ENCODE measurements around the gene LHFPL6. TPM values are rescaled to one million over a fixed set of nuclear protein-coding genes. Genes with fewer than 3 reads are reported as not detected.
A peak's percentile ranks its signal among the peaks of the same experiment; 100 is the strongest.

LHFPL6 gene
- total RNA-seq, 1 donor from 2014 or later: 38.5 TPM

DNA sequence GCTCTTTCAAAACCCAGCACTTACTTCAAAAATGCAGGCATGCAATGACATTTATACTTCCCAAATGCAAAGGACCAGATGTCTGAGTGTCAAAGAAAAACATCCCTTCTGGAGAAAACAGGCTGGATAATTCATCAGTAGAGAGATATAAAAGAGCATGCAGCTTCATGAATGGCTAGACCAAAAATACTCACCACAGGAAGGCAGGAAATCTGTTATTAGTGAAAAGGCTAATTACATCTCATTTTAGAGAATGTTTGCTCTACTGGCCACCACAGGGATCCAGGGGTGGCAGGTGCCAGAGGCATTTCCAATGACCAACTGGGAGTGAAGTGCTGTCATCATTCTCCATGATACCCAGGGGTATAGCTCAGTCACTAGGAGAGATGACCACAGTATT, 106.5 kb downstream of the LHFPL6 start:
- Mint-ChIP-seq H3K9me3 (ENCODE audit: unreplicated experiment) (no peaks in the 10 kb centered on the region), H3K4me3 (ENCODE audit: unreplicated experiment) (no peak overlapping the region), H3K27ac (ENCODE audit: unreplicated experiment) (no peak overlapping the region), H3K27me3 (ENCODE audit: unreplicated experiment) (no peaks in the 10 kb centered on the region), H3K4me1 (ENCODE audit: unreplicated experiment) (peaks cover 3% of the 10 kb centered on the region), H3K36me3 (ENCODE audit: low read depth, unreplicated experiment) (no peaks in the 10 kb centered on the region)
- no peak for DNase-seq (ENCODE audit: low spot score)
- TF ChIP-seq, protein P1, sequence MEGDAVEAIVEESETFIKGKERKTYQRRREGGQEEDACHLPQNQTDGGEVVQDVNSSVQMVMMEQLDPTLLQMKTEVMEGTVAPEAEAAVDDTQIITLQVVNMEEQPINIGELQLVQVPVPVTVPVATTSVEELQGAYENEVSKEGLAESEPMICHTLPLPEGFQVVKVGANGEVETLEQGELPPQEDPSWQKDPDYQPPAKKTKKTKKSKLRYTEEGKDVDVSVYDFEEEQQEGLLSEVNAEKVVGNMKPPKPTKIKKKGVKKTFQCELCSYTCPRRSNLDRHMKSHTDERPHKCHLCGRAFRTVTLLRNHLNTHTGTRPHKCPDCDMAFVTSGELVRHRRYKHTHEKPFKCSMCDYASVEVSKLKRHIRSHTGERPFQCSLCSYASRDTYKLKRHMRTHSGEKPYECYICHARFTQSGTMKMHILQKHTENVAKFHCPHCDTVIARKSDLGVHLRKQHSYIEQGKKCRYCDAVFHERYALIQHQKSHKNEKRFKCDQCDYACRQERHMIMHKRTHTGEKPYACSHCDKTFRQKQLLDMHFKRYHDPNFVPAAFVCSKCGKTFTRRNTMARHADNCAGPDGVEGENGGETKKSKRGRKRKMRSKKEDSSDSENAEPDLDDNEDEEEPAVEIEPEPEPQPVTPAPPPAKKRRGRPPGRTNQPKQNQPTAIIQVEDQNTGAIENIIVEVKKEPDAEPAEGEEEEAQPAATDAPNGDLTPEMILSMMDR (IDR thresholded peaks at IDR 0.05; ENCODE audit: unreplicated experiment): no peak

DNA sequence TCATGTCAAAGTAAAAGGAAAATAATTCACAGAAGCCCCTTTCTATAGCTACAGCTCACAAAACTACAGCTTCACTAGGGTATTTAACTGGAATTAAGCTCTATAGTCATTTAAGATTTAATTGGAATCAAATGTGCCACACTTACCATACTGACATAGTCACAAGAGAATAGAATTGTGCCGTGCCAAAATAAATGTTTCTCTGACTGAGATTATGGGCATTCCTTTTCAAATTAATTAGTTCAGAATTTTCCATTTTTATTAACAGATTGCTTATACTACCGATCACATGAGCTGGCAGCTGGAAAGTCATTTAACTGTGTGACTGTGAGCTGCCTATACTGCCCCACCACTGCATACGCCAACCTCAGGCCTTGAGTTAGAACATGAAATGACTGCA, 108.4 kb downstream of the LHFPL6 start:
- Mint-ChIP-seq H3K27me3 (ENCODE audit: unreplicated experiment) (no peaks in the 10 kb centered on the region), H3K9me3 (ENCODE audit: unreplicated experiment) (no peaks in the 10 kb centered on the region), H3K27ac (ENCODE audit: unreplicated experiment) (no peak overlapping the region), H3K4me1 (ENCODE audit: unreplicated experiment) (peaks cover 20% of the 10 kb centered on the region), H3K4me3 (ENCODE audit: unreplicated experiment) (no peak overlapping the region), H3K36me3 (ENCODE audit: low read depth, unreplicated experiment) (no peaks in the 10 kb centered on the region)
- no peak for DNase-seq (ENCODE audit: low spot score)
- TF ChIP-seq, protein P1 (IDR thresholded peaks at IDR 0.05; ENCODE audit: unreplicated experiment): no peak

DNA sequence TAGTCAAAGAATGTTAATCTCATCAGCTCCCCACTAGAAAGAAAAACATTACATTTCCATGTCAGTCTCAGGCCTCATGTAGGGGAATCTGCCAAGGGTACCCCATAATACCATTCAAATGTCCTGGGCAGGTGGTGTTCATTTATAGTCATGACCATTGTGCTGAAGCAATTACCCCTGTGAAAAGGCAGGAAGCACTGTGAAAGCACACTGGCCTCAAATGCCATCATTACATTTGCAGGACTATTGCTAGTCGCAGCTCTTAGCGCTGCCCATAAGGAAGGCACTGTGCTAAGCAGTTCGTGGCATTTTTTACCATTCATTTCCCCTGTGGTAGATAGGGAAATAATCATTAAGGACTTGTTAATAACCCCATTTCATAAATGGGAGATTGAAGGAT, 109.0 kb downstream of the LHFPL6 start:
- Mint-ChIP-seq H3K9me3 (ENCODE audit: unreplicated experiment) (no peaks in the 10 kb centered on the region), H3K4me3 (ENCODE audit: unreplicated experiment) (no peak overlapping the region), H3K4me1 (ENCODE audit: unreplicated experiment) (peaks cover 20% of the 10 kb centered on the region), H3K27ac (ENCODE audit: unreplicated experiment) (no peak overlapping the region), H3K27me3 (ENCODE audit: unreplicated experiment) (no peaks in the 10 kb centered on the region), H3K36me3 (ENCODE audit: low read depth, unreplicated experiment) (no peaks in the 10 kb centered on the region)
- TF ChIP-seq, protein P1 (IDR thresholded peaks at IDR 0.05; ENCODE audit: unreplicated experiment): no peak
- DNase-seq (ENCODE audit: low spot score): no peak

DNA sequence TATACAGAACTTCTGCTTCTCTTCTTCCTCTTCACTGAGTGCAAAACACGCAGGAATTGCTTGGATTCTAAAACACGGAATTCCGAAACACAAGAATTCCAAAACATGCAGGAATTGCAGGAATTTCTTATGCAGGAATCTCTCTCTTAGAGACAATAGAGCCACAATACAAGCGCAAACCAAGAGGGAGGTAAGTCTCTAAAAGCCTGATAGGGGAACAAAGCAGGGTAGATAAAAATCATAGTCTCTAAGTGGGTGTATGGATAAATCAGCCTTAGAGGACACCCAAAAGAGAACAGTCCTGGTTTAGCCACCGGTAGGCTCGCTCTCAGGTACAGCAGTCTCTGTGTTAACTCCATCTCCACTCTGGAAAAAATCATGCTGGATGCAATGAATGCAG, 112.9 kb downstream of the LHFPL6 start:
- no peaks in the 10 kb centered on the region for H3K27me3 Mint-ChIP-seq (ENCODE audit: unreplicated experiment)
- DNase-seq (ENCODE audit: low spot score): no peak
- peak overlapping the region; percentile 65 for H3K27ac Mint-ChIP-seq (ENCODE audit: unreplicated experiment)
- H3K9me3 Mint-ChIP-seq (ENCODE audit: unreplicated experiment): no peaks in the 10 kb centered on the region
- TF ChIP-seq, protein P1 (IDR thresholded peaks at IDR 0.05; ENCODE audit: unreplicated experiment): no peak
- H3K36me3 Mint-ChIP-seq (ENCODE audit: low read depth, unreplicated experiment): no peaks in the 10 kb centered on the region
- no peak overlapping the region for H3K4me3 Mint-ChIP-seq (ENCODE audit: unreplicated experiment)
- H3K4me1 Mint-ChIP-seq (ENCODE audit: unreplicated experiment): peaks cover 18% of the 10 kb centered on the region

DNA sequence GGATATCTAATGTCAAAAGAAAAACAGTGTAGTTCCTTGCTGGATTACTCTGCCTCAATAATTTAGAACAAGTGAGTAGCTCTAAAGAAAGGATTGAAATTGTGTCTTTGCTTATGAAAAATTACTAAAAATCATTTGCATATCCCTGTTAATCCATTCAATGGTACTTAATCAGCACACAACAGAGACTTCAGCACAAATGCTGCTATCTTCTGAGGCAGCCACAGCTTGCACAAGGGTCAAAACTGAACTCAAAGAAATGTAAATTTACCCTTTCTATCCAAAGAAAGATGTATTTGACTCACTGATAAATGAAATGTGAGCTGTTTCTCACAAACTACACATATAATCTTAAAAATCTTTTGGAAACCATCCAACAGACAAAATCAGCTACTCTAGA, 116.2 kb downstream of the LHFPL6 start:
- H3K27ac Mint-ChIP-seq (ENCODE audit: unreplicated experiment): no peak overlapping the region
- peaks cover 34% of the 10 kb centered on the region for H3K4me1 Mint-ChIP-seq (ENCODE audit: unreplicated experiment)
- H3K36me3 Mint-ChIP-seq (ENCODE audit: low read depth, unreplicated experiment): no peaks in the 10 kb centered on the region

More for the DNA sequence above, 116.2 kb downstream of the LHFPL6 start:
- no peak for DNase-seq (ENCODE audit: low spot score)
- TF ChIP-seq, protein P1 (IDR thresholded peaks at IDR 0.05; ENCODE audit: unreplicated experiment): no peak
- no peaks in the 10 kb centered on the region for H3K9me3 Mint-ChIP-seq (ENCODE audit: unreplicated experiment)
- H3K27me3 Mint-ChIP-seq (ENCODE audit: unreplicated experiment): no peaks in the 10 kb centered on the region
- no peak overlapping the region for H3K4me3 Mint-ChIP-seq (ENCODE audit: unreplicated experiment)
